Heart left ventricle (tissue), 13 donors: Measurements from ENCODE around the gene MMRN2.
"Not testable (repeated sequence)": the region's sequence is repeated elsewhere in the genome, so short reads cannot be mapped to it uniquely, and the experiment has no call there.

Experiments used
- CTCF ChIP-seq, 12 donors: fragments of 200-600 bp; sonication (generic) in 4 of 12; IDR thresholded peaks; one replicate each; pipeline versions ENCODE4 v1.5.0 to v1.8.0; 2018 to 2022; ENCODE audit warnings: antibody characterized with exemption in 12 of 12, mild to moderate bottlenecking in 5 of 12
- POLR2A ChIP-seq, 2 donors: fragments of 450-650 bp; IDR thresholded peaks; one replicate each; pipeline ENCODE4 v1.6.1; 2017; ENCODE audit warnings: antibody characterized with exemption in 2 of 2, mild to moderate bottlenecking in 2 of 2, moderate library complexity in 2 of 2
- donor health status: ischemic (EF 13 %, LVEDD 7.1; RV severe dilation, severe dysfunction).
- donor health status: DM: no; HTN: yes; CAD: no.
- donor health status: DM: no; HTN: no; CAD: no.
- donor health status: ischemic (EF 25% LVEDD 6.9; RV normal size, moderate dysfunction).
- donor health status: ischemic (EF 25% LVEDD 5.7; RV mildly dilated, moderate dysfunction).
- donor health status: ischemic (EF 35%, LVEDD 5.7; RV mildly dilated, moderate dysfunction).
- donor health status: nonischemic (EF 11% LVEDD 7.7; RV severe dilation, severe dysfunction).
- donor health status: DM: yes; HTN: yes; CAD: no.
- donor health status: PGD.
- donor health status: ischemic (EF 29% LVEDD 5.4; RV normal size, mild dysfunction).
- donor health status: nonischemic (EF 23%, LVEDD 6.1; RV moderate dilation, normal function).

DNA sequence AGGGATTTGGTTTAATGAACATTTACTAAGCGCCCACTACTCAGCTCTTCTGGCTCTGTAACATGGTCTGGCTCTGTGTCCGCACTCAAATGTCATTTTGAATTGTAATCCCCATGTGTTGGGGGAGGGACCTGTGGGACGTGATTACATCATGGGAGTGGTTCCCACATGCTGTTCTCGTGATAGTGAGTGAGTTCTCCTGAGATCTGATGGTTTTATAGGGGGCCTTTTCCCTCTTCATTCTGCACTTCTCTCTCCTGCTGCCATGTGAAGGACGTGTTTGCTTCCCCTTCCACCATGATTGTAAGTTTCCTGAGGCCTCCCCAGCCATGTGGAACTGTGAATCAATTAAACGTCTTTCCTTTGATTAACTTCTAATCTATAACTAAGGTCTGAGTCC lies 23.6 kb upstream of the MMRN2 start:
- TF ChIP-seq POLR2A, CTCF (IDR thresholded peaks at IDR 0.05): not testable (repeated sequence)
